Fibroblast of the conjunctiva (primary cell): ENCODE results near the gene PEMT.

Experiments used
- DNase-seq: peaks from one replicate; pipeline ENCODE4 v3.0.0-alpha.2; 2010; ENCODE audit warnings: low read depth

Gene PEMT

GRCh38 chr17:17503566-17504130, 87.9 kb downstream of the PEMT start:
- DNase-seq = no peak

- DNase-seq = no peak
Measured at GRCh38 chr17:17502741-17503565, 88.6 kb downstream of the PEMT start.

DNA sequence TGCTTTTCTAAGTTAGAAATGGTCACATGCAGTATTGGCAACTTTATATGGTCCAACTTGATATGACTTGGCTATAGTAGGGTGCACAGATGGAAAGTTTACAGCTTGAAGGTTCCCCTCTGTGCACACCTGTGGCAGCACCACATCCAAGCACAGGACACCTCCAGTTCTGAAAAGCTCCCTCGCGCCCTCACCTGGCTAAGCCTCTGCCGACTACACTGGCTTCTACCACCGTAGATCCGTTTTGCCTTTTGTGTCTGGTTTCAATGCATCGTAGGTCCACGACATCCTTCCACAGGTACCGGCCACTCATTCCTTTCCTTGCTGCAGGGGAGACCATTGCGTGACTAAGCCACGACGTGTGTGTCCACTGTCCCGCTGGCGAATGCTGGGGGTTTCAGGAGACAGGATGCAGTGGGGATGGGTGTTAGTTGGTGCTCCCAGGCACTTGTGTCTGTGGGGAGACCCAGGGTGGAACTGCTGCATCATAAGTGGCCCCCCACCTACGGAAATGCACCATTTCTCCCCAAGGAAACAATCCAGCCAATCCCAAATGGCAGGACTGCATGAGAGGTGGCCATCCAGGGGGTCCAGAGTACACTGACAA, 90.4 kb downstream of the PEMT start:
- DNase-seq = no peak

DNA sequence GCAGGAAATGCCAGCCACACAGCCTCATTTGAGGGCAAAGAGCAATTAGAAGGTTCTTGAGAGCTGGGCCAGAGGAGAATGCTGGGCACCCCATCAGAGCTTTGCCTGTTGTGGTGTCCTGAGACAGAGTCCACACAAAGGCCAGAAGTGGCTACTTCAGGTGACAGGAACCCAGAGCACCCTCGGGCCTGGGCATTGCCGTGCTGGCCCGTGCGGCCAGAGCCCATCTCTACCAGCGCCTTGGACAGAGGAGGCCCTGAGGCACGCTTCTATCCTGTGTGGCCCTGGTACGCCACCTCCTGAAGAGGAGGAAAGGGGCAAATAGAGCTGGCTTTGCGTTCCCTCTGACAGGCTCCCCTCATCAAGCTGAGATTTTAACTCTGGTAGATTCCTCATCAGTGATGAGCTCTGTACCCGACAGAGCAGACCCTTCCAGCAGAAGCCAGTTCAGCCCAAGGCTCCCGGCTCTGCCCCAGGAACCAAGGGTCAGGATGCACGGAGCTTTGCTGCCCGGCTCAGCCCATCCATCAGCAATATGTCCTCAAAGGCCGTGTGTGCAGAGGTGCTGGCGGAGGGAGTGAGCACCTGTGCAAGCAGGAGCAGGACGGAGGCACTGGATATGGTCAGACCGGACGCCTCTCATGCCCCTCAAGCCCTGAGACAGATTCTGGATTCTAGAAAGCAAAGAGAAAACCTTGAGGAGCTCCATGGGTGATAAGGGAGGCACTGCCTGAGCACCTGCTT, 91.9 kb downstream of the PEMT start:
- DNase-seq = no peak

- no peak for DNase-seq
Measured at GRCh38 chr17:17498606-17499301, 92.8 kb downstream of the PEMT start.

- no peak for DNase-seq
Measured at GRCh38 chr17:17497845-17498520, 93.5 kb downstream of the PEMT start.

DNA sequence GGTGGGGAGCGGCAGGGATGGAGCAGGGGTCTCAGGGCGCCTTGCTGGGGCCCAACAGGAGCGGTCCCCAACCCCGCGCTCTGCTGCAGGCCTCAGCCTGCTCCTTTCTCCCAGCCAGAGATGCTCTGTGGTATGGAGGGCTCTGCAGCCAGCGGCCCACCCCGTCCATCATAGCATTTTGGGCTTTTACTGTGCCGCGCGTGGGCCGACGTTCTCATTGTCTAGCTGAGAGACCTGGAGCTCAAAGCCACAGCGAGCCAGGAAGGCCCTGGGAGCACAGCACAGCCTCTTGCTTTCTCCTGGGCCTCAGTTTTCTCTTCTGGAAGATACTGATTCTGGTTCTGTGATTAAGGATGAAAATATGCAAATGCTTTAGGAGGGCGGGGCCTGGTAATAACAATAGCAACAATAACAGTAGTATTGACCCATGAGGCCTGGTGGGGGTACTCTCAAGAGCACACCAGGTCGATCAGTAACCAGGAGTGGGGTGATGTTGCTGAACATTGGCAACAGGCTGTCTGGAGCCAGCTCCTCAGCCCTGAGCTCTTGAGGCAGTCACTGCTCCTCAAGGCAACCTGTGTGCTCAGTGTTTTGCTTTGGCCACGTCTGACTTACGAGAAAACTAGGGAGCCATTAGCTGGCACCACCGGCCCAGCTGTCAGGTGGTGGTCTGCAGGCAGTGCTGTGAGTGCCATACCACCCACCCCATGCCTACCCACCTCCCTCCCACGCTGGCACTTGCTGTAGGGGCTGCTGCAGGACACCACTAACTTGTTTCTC, 94.3 kb downstream of the PEMT start:
- no peak for DNase-seq

- DNase-seq = peak; percentile 69
Measured at GRCh38 chr17:17496189-17497064, 95.1 kb downstream of the PEMT start, which contains the start of gene RASD1. Gene RASD1 (minus strand): TSS chr17:17496395. CDS start chr17:17496181, 214 bp downstream.

- DNase-seq = no peak
Measured at GRCh38 chr17:17495536-17496188, 95.8 kb downstream of the PEMT start.

DNA sequence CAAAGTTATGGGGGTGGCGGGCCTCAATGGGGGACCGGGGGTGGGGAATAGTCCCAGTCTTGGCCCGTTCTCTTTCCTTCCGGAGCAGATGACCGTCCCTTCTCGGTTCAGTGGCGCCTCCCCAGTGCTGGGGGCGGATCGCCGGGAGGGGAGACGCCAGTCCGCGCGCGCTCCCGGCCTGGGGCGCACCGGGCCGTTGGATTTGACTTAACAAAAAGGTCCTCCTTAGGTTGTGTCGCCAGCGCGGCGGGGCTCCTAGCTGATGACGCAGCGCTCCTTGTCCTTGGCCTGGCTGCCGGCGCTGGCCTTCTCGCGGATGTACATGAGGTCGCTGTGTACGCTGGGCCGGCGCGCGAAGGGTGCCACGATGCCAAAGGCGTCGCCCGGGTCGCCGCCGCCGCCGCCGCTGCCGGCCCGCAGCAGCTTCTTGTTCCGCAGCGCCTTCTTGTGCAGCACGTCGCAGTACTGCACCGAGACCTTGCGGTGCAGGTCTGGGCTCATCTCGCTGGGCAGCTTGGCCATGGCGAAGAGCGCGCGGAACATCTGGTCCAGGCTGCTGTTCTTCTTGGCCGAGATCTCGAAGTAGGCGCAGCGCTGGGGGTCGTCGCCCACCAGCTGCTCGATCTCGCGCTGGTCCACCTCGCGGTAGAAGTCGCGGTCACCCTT, 96.5 kb downstream of the PEMT start:
- DNase-seq = no peak

DNA sequence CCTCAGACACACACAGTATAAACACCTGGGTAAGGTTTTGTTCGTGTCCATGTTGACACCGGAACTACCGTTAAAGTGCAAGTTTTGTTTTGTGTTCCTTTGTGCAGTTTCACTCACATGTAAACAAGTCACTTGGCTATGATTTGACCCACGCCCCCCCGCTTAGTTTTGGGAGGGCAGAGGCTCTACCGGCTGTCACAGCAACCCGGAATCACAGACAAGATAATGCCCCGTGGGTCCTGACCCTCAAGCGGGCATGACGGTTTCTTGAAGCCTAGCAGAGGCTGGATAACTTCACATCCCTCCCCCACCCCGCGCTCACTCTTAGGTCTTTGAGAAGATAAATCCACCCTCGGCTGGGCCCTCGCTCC, 97.0 kb downstream of the PEMT start:
- DNase-seq = no peak

- DNase-seq = no peak
Measured at GRCh38 chr17:17493986-17494466, 97.5 kb downstream of the PEMT start.

DNA sequence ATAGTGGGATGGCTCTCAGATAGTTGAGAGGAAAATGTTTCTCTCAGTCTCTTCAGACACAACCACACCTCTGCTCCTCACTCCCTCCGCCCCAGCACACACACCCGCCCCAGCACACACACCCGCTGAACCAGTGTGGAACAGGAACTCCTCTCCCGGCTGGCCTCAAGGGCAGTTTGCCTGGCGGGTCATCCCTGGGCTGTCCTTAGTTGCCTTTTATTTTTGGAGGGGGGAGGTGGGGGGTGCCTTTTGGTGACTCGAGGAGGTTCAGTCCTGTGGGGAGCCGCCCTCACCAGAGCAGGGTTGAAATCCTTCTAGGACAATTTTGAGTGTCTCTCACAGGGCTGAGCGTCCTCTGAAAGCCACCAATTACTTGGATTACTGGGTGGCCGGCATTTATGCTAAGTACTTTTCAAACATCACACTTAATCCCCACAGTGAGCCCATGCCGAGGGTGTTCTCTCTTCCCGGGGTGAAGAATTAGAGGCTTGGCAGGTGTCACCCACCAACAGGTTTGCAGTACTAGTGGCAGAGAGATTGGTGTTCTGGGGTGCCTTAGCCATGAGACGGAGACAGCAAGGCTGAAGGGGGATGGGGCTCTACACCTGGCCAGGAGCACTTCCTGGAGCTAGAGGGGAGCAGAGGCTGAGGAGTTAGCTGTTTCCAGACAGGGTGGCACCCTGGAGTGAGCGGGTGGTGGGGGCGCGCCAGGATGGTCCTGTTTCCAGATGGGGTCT, 98.1 kb downstream of the PEMT start:
- DNase-seq = no peak

DNA sequence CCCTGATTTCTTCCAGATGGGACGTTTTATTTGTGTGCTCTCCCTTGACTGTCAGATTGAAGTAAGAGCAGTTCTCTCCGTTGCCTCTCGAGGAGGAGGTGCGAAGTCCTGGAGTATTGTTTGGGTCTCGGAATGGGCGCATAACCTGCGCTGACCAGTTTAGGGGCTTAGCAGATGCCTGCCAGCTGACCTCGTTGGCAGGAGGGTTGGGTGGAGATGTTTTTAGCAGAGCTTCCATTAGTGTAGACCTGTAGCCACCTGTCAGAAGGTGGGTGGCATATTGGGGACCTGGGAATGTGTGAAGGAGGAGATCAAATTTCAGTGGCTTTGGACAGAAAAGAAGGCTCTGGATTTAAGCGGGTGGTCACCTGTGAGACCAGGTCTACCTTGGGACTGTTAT, 98.9 kb downstream of the PEMT start:
- no peak for DNase-seq

DNA sequence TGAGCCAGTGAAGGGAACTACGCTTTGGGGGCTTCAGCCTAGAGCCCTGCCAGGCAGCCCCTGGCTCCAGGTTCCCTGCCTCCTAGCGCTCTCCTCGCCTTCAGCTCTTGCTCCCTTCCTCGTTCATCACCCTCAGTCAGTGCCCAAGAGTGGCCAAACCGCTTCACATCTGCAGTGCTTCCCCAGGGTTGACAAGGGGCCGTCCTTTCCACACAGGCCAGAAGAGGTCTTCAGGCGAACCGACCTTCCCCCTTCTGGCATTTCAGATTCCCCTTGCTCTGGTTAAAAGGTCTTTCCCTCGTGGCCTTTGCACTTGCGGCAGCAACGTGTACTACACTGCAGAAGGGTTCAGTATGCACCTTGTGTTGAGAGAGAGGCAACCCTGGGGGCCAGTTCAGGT, 99.4 kb downstream of the PEMT start:
- no peak for DNase-seq

- no peak for DNase-seq
Measured at GRCh38 chr17:17491546-17491988, 99.9 kb downstream of the PEMT start.

DNA sequence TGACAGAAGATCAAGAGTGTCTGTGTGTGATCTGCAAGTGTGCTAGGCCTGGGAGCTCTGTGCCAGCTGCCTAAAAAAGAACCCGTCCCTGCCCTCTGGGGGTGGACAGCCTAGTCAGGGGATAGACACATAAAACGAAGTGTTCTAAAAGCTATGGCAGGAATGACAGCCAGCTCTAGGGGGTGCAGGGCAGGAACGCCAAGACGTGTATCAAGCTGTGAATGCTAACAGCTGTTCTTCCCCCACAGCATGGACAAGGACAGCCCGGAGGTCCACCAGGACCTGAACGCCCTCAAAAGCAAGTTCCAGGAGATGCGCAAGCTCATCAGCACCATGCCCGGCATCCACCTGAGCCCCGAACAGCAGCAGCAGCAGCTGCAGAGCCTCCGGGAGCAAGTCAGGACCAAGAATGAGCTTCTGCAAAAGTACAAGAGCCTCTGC, 100.5 kb downstream of the PEMT start:
- no peak for DNase-seq

- no peak for DNase-seq
Measured at GRCh38 chr17:17487998-17488397, 103.5 kb downstream of the PEMT start.
